Endothelial cell of umbilical vein (primary cell): ENCODE measurements around the gene SEC61A1. TPM values are rescaled to one million over a fixed set of nuclear protein-coding genes. Genes with fewer than 3 reads are reported as not detected.

Experiments
- BruUV-seq: library from RNA; stranded (reverse); fragments of 400-500 nt; replicated peaks from 2 replicates; lab custom pipeline; 2021; lab: Mats Ljungman, UMichigan
- CTCF ChIA-PET: fragments of 300-600, 350-600 bp; sonication (Branson Sonifier 250); formaldehyde crosslinking; loops from one replicate; lab custom pipeline; 2021; ENCODE audit warnings: antibody characterized with exemption, inconsistent platforms; lab: Charles Lee
- POLR2A ChIA-PET: fragments of 300-600, 350-600 bp; sonication (Branson Sonifier 250); formaldehyde crosslinking; loops from one replicate; lab custom pipeline; 2021; ENCODE audit warnings: antibody characterized with exemption, inconsistent platforms; lab: Charles Lee
- DNase-seq: peaks from one replicate; pipeline ENCODE4 v3.0.0-alpha.2; 2011; ENCODE audit warnings: low read depth, low spot score
- FAIRE-seq: peaks from 2 replicates; lab custom pipeline; 2011; peaks lifted over from hg19 to GRCh38; lab: Jason Lieb, UNC
- H2AFZ ChIP-seq: 2 replicates; pipeline ENCODE4 v1.6.0; 2012; ENCODE audit warnings: low read depth, low read length, control low read depth, inconsistent platforms
- H3K27ac ChIP-seq: 2 replicates; pipeline ENCODE4 v1.5.1; 2011; ENCODE audit warnings: low read depth, mild to moderate bottlenecking, control low read depth, low read length, moderate library complexity; ENCODE audit not compliant: insufficient read depth
- H3K27me3 ChIP-seq, 2 experiments: 2 replicates each; pipeline versions ENCODE4 v1.6.0 to v1.6.1; 2011; ENCODE audit warnings: low read length in 2 of 2, mixed read lengths in 1 of 2; ENCODE audit not compliant: control insufficient read depth in 2 of 2, insufficient read depth in 2 of 2
- H3K36me3 ChIP-seq, 2 experiments: 2 replicates in 1 of 2; 3 replicates in 1 of 2; pipeline ENCODE4 v1.5.1; 2011; ENCODE audit warnings: low read length in 2 of 2, mild to moderate bottlenecking in 1 of 2, moderate library complexity in 1 of 2; ENCODE audit not compliant: control insufficient read depth in 2 of 2, insufficient read depth in 2 of 2; ENCODE audit errors: extremely low read depth in 1 of 2
- H3K4me1 ChIP-seq: 3 replicates; pipeline ENCODE4 v1.5.1; 2011; ENCODE audit warnings: mild to moderate bottlenecking, low read length; ENCODE audit not compliant: control insufficient read depth, insufficient read depth; ENCODE audit errors: extremely low read depth
- H3K4me2 ChIP-seq: 2 replicates; pipeline ENCODE4 v1.6.1; 2011; ENCODE audit warnings: low read length, control low read depth, mixed read lengths; ENCODE audit not compliant: insufficient read depth
- H3K4me3 ChIP-seq, 3 experiments: fragments of 200-600 bp in 1 of 3; sonication (generic), shearing (Covaris generic) in 1 of 3; replicated peaks in 1 of 3; 2 replicates each; pipeline ENCODE4 v1.5.1; 2011 to 2016; ENCODE audit warnings: control low read depth in 3 of 3, low read length in 3 of 3, mild to moderate bottlenecking in 2 of 3, inconsistent platforms in 1 of 3, low read depth in 1 of 3, moderate library complexity in 1 of 3; ENCODE audit not compliant: insufficient read depth in 1 of 3
- H3K79me2 ChIP-seq: 2 replicates; pipeline ENCODE4 v1.6.0; 2012; ENCODE audit warnings: low read length, inconsistent platforms; ENCODE audit not compliant: control insufficient read depth, insufficient read depth
- H3K9ac ChIP-seq: replicated peaks from 2 replicates; pipeline ENCODE3; 2011; ENCODE audit warnings: low read length, control low read depth; ENCODE audit not compliant: insufficient read depth; ENCODE audit errors: extremely low read depth
- H3K9me1 ChIP-seq: replicated peaks from 3 replicates; pipeline ENCODE4 v1.6.0; 2011; ENCODE audit warnings: mild to moderate bottlenecking, low read length; ENCODE audit not compliant: control insufficient read depth, insufficient read depth; ENCODE audit errors: extremely low read depth
- H3K9me3 ChIP-seq: replicated peaks from 2 replicates; pipeline ENCODE4 v1.5.1; 2012; ENCODE audit warnings: low read length, inconsistent platforms; ENCODE audit not compliant: control insufficient read depth, insufficient read depth
- H4K20me1 ChIP-seq: replicated peaks from 2 replicates; pipeline ENCODE3; 2011; ENCODE audit warnings: mild to moderate bottlenecking, low read length; ENCODE audit not compliant: control insufficient read depth, insufficient read depth; ENCODE audit errors: extremely low read depth
- CTCF ChIP-seq, 2 donors: IDR thresholded peaks; 1 replicate in 1 of 2; 2 replicates in 1 of 2; pipeline ENCODE4 v1.5.1; 2011; ENCODE audit warnings: low read length in 2 of 2, mild to moderate bottlenecking in 2 of 2, moderate library complexity in 2 of 2, control low read depth in 1 of 2, inconsistent platforms in 1 of 2, low read depth in 1 of 2; ENCODE audit not compliant: insufficient read depth in 1 of 2; ENCODE audit errors: extremely low read depth in 1 of 2
- EZH2 ChIP-seq: IDR thresholded peaks from 2 replicates; pipeline ENCODE4 v1.6.1; 2012; ENCODE audit warnings: borderline replicate concordance, low read depth, mild to moderate bottlenecking, moderate library complexity, low read length, inconsistent platforms; ENCODE audit not compliant: severe bottlenecking
- FOS ChIP-seq: IDR thresholded peaks from 2 replicates; pipeline ENCODE4 v1.6.1; 2011; ENCODE audit warnings: mild to moderate bottlenecking, low read length, moderate library complexity, borderline replicate concordance; ENCODE audit not compliant: insufficient read depth
- GATA2 ChIP-seq: IDR thresholded peaks from 2 replicates; pipeline ENCODE4 v1.7.0; 2011; ENCODE audit warnings: low read depth, mild to moderate bottlenecking, moderate library complexity, mixed read lengths, low read length; ENCODE audit not compliant: insufficient read length, insufficient read depth
- JUN ChIP-seq: IDR thresholded peaks from 2 replicates; pipeline ENCODE4 v1.6.1; 2011; ENCODE audit warnings: borderline replicate concordance, low read depth; ENCODE audit not compliant: insufficient read length, insufficient read depth
- MYC ChIP-seq: IDR thresholded peaks from one replicate; pipeline ENCODE4 v1.6.1; 2011; ENCODE audit warnings: mild to moderate bottlenecking, low read depth, low read length
- POLR2A ChIP-seq: IDR thresholded peaks from 2 replicates; pipeline ENCODE4 v1.6.1; 2012; ENCODE audit warnings: low read depth, mild to moderate bottlenecking, control low read depth, low read length
- POLR2AphosphoS5 ChIP-seq: IDR thresholded peaks from 2 replicates; pipeline ENCODE4 v1.6.1; 2012; ENCODE audit warnings: low read depth, mild to moderate bottlenecking, control low read depth, low read length, moderate library complexity; ENCODE audit not compliant: insufficient read depth
- dilution Hi-C: fragments of 300-500 bp; cut with MboI; formaldehyde crosslinking; loops from one replicate; pipeline ENCODE4 v1.15.0; 2019; ENCODE audit warnings: low sequenced_read_pairs; ENCODE audit not compliant: extremely low pct_ligation_motif_present
- intact Hi-C: fragments of 100-400 bp; cut with micrococcal nuclease; formaldehyde crosslinking; loops from one replicate; pipeline ENCODE4 v1.10.0; 2022
- polyA plus RNA-seq, 4 experiments: library from polyadenylated mRNA; depleted of rRNA in 3 of 4; stranded (reverse) in 3 of 4; unstranded in 1 of 4; fragments of >200 nt; gene quantifications; 2 replicates each; pipeline versions ENCODE4 v1.2.1 to v1.2.3, GENCODE V29; 2011 to 2012; ENCODE audit warnings: missing spikeins in 1 of 4
- total RNA-seq: library from RNA; stranded (reverse); gene quantifications from 2 replicates; pipeline ENCODE4 v1.2.3, GENCODE V29; 2021
- TF ChIP-seq, protein P1 (sequence below): IDR thresholded peaks from 2 replicates; pipeline ENCODE4 v1.6.1; 2011; ENCODE audit not compliant: insufficient read depth, insufficient read length

Gene SEC61A1
- total and polyA plus RNA-seq, 2 donors (not counting 3 experiments of a cell fraction or from before 2014, with no cell fraction given), result 307 to 312 TPM

GRCh38 chr3:128083980-128084674 is 31.9 kb downstream of the SEC61A1 start:
- DNase-seq, result peak; percentile 57
- peaks cover 3 to 25% of the 10 kb centered on the region in 2 experiments for H3K36me3 ChIP-seq
- no peak overlapping the region for H3K27ac ChIP-seq

More at GRCh38 chr3:128083980-128084674, 31.9 kb downstream of the SEC61A1 start:
- Histone ChIP-seq H3K27me3 (no peaks in the 10 kb centered on the region), H3K4me3 (no peak overlapping the region), H2AFZ (no peak overlapping the region), H3K79me2 (no peaks in the 10 kb centered on the region), H3K4me2 (no peak overlapping the region), H4K20me1 (no peaks in the 10 kb centered on the region), H3K9me1 (no peaks in the 10 kb centered on the region), H3K9me3 (no peaks in the 10 kb centered on the region), H3K4me1 (peaks cover 5% of the 10 kb centered on the region), H3K9ac (no peak overlapping the region)
- no peak for FAIRE-seq
- ChIA-PET CTCF (interaction anchor here (0.9 to 3.3 kb wide), 5 partner anchors 8 to 49 kb away, joined by 3 to 16 read pairs (median 5); partner anchors contain the start of gene RUVBL1), POLR2A (no interaction called here)
- BruUV-seq, result no TSS peak
- dilution Hi-C loops, result no loop called here
- intact Hi-C loops, result no loop called here
- TF ChIP-seq EZH2 (no peak), POLR2AphosphoS5 (no peak), JUN (no peak), CTCF (IDR thresholded peaks at IDR 0.05; ENCODE audit: extremely low read depth in 1 of 2, insufficient read depth in 1 of 2, low read depth in 1 of 2, low read length in 2 of 2) (no peak), MYC (no peak), GATA2 (no peak), POLR2A (no peak), FOS (no peak)
- TF ChIP-seq, protein P1, sequence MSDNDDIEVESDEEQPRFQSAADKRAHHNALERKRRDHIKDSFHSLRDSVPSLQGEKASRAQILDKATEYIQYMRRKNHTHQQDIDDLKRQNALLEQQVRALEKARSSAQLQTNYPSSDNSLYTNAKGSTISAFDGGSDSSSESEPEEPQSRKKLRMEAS, result no peak
